GM18517 (cell line): ENCODE measurements around the gene BNIP5.

Source experiments
- ATAC-seq: cut with Tn5 transposase; IDR thresholded peaks from one replicate; pipeline ENCODE4 v1.9.1; 2021; ENCODE audit warnings: mild to moderate bottlenecking, moderate library complexity; ENCODE audit not compliant: unreplicated experiment

Gene BNIP5

GRCh38 chr6:36301085-36301658, 35.5 kb downstream of the BNIP5 start:
- no peak for ATAC-seq

- no peak for ATAC-seq
These were observed 38.7 kb downstream of the BNIP5 start for GRCh38 chr6:36298027-36298426.

GRCh38 chr6:36297511-36297910, 39.2 kb downstream of the BNIP5 start:
- no peak for ATAC-seq

GRCh38 chr6:36297051-36297450, 39.6 kb downstream of the BNIP5 start:
- no peak for ATAC-seq

GRCh38 chr6:36296240-36296639, 40.4 kb downstream of the BNIP5 start:
- no peak for ATAC-seq

GRCh38 chr6:36292170-36292569, 44.5 kb downstream of the BNIP5 start:
- no peak for ATAC-seq

GRCh38 chr6:36290668-36291620, 45.7 kb downstream of the BNIP5 start:
- ATAC-seq, result no peak

- no peak for ATAC-seq
These were observed 47.3 kb downstream of the BNIP5 start for GRCh38 chr6:36289281-36289878.

- ATAC-seq, result no peak
These were observed 49.8 kb downstream of the BNIP5 start for GRCh38 chr6:36286858-36287257.

GRCh38 chr6:36285797-36286196, 50.9 kb downstream of the BNIP5 start:
- ATAC-seq, result no peak

GRCh38 chr6:36285187-36285671, 51.5 kb downstream of the BNIP5 start:
- no peak for ATAC-seq

GRCh38 chr6:36284359-36284758, 52.3 kb downstream of the BNIP5 start:
- no peak for ATAC-seq

- no peak for ATAC-seq
These were observed 53.1 kb downstream of the BNIP5 start for GRCh38 chr6:36283608-36284007.

GRCh38 chr6:36280983-36281382, 55.7 kb downstream of the BNIP5 start:
- no peak for ATAC-seq

- ATAC-seq, result no peak
These were observed 56.2 kb downstream of the BNIP5 start for GRCh38 chr6:36280467-36280866.

- no peak for ATAC-seq
These were observed 58.7 kb downstream of the BNIP5 start for GRCh38 chr6:36277946-36278470.

- no peak for ATAC-seq
These were observed 59.8 kb downstream of the BNIP5 start for GRCh38 chr6:36276581-36277536.

GRCh38 chr6:36273802-36274514, 62.7 kb downstream of the BNIP5 start:
- ATAC-seq, result no peak

- ATAC-seq, result no peak
These were observed 63.6 kb downstream of the BNIP5 start for GRCh38 chr6:36273067-36273466.

GRCh38 chr6:36272234-36272633, 64.5 kb downstream of the BNIP5 start:
- ATAC-seq, result no peak
